ENCODE measurements around the gene ZBTB20.

- no peak for TF ChIP-seq CTCF (IDR thresholded peaks at IDR 0.05)
- TF ChIP-seq EP300 (IDR thresholded peaks at IDR 0.05): no peak
Observed at GRCh38 chr3:114451561-114452018, 695.5 kb downstream of the ZBTB20 start.
